Bronchial epithelial cell (primary cell): Measurements from ENCODE around the gene SRGAP3. TPM values are rescaled to one million over a fixed set of nuclear protein-coding genes. Genes with fewer than 3 reads are reported as not detected.

Source experiments
- DNase-seq: peaks from one replicate; pipeline ENCODE4 v3.0.0-alpha.2; 2010; ENCODE audit warnings: low read depth
- FAIRE-seq: peaks from 2 replicates; lab custom pipeline; 2011; peaks lifted over from hg19 to GRCh38; lab: Jason Lieb, UNC
- H3K27me3 ChIP-seq: 2 replicates; pipeline ENCODE4 v1.5.1; 2011; ENCODE audit warnings: low read length; ENCODE audit not compliant: control insufficient read depth, insufficient read depth
- H3K36me3 ChIP-seq: 2 replicates; pipeline ENCODE4 v1.5.1; 2011; ENCODE audit warnings: low read length; ENCODE audit not compliant: control insufficient read depth, insufficient read depth
- H3K4me3 ChIP-seq: 2 replicates; pipeline ENCODE4 v1.5.1; 2011; ENCODE audit warnings: mild to moderate bottlenecking, low read depth, low read length, control low read depth
- CTCF ChIP-seq: IDR thresholded peaks from 2 replicates; pipeline ENCODE4 v1.5.1; 2011; ENCODE audit warnings: mild to moderate bottlenecking, moderate library complexity, low read length, control low read depth, inconsistent platforms; ENCODE audit not compliant: insufficient read depth, severe bottlenecking
- total RNA-seq: library from RNA; depleted of rRNA; stranded (reverse); fragments of >200 nt; gene quantifications from 2 replicates; pipeline ENCODE4 v1.2.1, GENCODE V29; 2014

SRGAP3 gene
- total RNA-seq, 1 donor from 2014 or later = 30.5 TPM

- no peaks in the 10 kb centered on the region for H3K27me3 ChIP-seq
- no peak for FAIRE-seq
- TF ChIP-seq CTCF = no peak
- H3K4me3 ChIP-seq = no peak overlapping the region
- H3K36me3 ChIP-seq = no peaks in the 10 kb centered on the region
- DNase-seq = no peak
Observed at GRCh38 chr3:9156604-9157003, 92.8 kb downstream of the SRGAP3 start.

GRCh38 chr3:9155028-9155427, 94.4 kb downstream of the SRGAP3 start:
- Histone ChIP-seq H3K36me3 (no peaks in the 10 kb centered on the region), H3K27me3 (no peaks in the 10 kb centered on the region), H3K4me3 (no peak overlapping the region)
- FAIRE-seq (no peak), DNase-seq (no peak)
- TF ChIP-seq CTCF = no peak

- FAIRE-seq (no peak), DNase-seq (no peak)
- H3K27me3 ChIP-seq = no peaks in the 10 kb centered on the region
- no peak overlapping the region for H3K4me3 ChIP-seq
- no peaks in the 10 kb centered on the region for H3K36me3 ChIP-seq
- TF ChIP-seq CTCF = no peak
Observed at GRCh38 chr3:9153904-9154619, 95.4 kb downstream of the SRGAP3 start.

GRCh38 chr3:9151240-9151639, 98.2 kb downstream of the SRGAP3 start:
- Histone ChIP-seq H3K27me3 (no peaks in the 10 kb centered on the region), H3K4me3 (no peak overlapping the region), H3K36me3 (peaks cover 3% of the 10 kb centered on the region)
- no peak for TF ChIP-seq CTCF
- DNase-seq = no peak
- FAIRE-seq = no peak

GRCh38 chr3:9149566-9149965, 99.9 kb downstream of the SRGAP3 start:
- Histone ChIP-seq H3K27me3 (no peaks in the 10 kb centered on the region), H3K36me3 (peaks cover 3% of the 10 kb centered on the region), H3K4me3 (no peak overlapping the region)
- DNase-seq = peak; percentile 91
- TF ChIP-seq CTCF = peak; percentile 10
- FAIRE-seq = no peak

GRCh38 chr3:9147896-9148266, 101.6 kb downstream of the SRGAP3 start:
- DNase-seq = no peak
- no peak for FAIRE-seq
- Histone ChIP-seq H3K4me3 (no peak overlapping the region), H3K27me3 (no peaks in the 10 kb centered on the region), H3K36me3 (peaks cover 3% of the 10 kb centered on the region)
- no peak for TF ChIP-seq CTCF
